Right lung (tissue), 5 donors: ENCODE measurements around the gene TYW1B. TPM values are rescaled to one million over a fixed set of nuclear protein-coding genes. Genes with fewer than 3 reads are reported as not detected.
A peak's percentile ranks its signal among the peaks of the same experiment; 100 is the strongest.
"Not testable (repeated sequence)": the region's sequence is repeated elsewhere in the genome, so short reads cannot be mapped to it uniquely, and the experiment has no call there.

ENCODE experiments used
- DNase-seq, 2 donors: peaks; one replicate each; pipeline ENCODE4 v3.0.0-alpha.2; 2013
- polyA plus RNA-seq, 5 donors: library from polyadenylated mRNA; unstranded; fragments of 120-200 nt; gene quantifications; one replicate each; pipeline versions ENCODE4 v1.2.1 to v1.2.3, GENCODE V29; 2013; ENCODE audit warnings: inconsistent platforms in 1 of 5, low replicate concordance in 1 of 5; ENCODE audit not compliant: insufficient read length in 5 of 5, insufficient read depth in 1 of 5

Gene TYW1B
- polyA plus RNA-seq, 5 donors, result 3.2 to 8.5 (median 7.6) TPM

GRCh38 chr7:72760602-72761001 is 67.4 kb downstream of the TYW1B start:
- DNase-seq, result no peak

DNA sequence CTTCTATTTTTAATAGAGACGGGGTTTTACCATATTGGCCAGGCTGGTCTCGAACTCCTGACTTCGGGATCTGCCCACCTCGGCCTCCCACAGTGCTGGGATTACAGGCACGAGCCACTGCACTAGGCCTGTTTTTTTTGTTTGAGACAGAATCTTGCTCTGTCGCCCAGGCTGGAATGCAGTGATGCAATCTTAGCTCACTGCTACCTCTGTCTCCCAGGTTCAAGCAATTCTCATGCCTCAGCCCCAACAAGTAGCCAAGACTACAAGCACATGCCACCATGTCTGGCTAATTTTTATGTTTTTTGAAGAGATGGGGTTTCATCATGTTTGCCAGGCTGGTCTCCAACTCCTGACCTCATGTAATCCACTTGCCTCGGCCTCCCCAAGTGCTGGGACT is 73.7 kb downstream of the TYW1B start:
- no peak for DNase-seq

GRCh38 chr7:72753781-72754180 is 74.2 kb downstream of the TYW1B start:
- DNase-seq, result no peak

- not testable (repeated sequence) for DNase-seq
Observed at GRCh38 chr7:72753229-72753628, 74.8 kb downstream of the TYW1B start.

- no peak for DNase-seq
Observed at GRCh38 chr7:72751978-72752377, 76.0 kb downstream of the TYW1B start.

- no peak for DNase-seq
Observed at GRCh38 chr7:72751378-72751777, 76.6 kb downstream of the TYW1B start.

GRCh38 chr7:72748649-72749048 is 79.4 kb downstream of the TYW1B start:
- not testable (repeated sequence) for DNase-seq

GRCh38 chr7:72744244-72744926 is 83.6 kb downstream of the TYW1B start:
- peak; percentile 21 to 35 for DNase-seq

DNA sequence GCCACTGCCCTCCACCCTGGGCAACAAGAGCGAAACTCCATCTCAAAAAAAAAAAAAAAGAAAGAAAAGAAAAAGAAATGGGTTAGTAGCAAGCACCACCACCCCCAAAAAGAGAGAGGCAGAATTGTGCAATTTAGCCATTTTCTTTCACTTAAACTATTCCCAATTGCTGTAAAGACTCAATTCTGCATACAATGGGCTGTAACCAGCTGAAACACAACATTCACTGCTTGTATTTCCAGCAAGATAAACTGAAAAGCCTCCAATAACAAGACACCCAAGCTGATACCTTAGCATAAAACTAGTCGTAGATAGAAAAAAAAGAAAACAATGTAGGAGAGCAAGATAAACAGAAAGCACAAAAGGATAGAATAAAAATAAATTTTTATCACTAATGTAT is 84.2 kb downstream of the TYW1B start:
- peak in 1 of 2 donors; percentile 2 for DNase-seq

DNA sequence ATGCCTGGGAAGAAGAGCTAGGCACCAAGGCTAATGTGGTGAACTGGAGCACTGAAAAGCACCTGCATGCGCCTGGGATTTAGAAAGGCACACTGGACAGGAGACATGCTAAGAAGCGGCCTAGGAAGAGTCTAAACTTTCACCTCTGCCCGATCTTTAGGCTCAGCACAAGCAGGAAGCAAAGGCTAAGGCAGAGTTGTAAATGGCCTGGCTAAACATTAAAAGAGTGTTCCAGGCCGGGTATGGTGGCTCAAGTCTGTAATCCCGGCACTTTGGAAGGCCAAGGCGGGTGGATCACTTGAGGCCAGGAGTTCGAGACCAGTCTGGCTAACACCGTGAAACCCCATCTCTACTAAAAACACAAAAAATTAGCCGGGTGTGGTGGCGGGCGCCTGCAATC is 88.3 kb downstream of the TYW1B start:
- not testable (repeated sequence) for DNase-seq

DNA sequence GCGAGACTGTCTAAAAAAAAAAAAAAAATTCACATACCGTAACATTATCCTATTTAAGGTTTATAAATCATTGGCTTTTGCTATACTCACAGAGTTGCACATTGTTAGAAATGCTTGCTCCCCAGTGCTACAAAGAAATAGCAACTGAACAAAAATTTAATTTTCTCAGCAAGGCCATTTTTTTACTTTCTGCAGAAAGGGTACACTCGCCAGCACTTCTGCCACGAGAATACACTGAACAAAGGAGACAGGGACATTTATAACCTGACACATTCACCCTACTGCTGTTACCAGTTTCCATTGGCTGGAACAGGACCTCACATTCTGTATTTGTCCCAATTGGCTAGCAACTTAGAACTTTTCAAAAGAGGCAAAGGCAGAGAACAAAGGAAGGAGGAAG is 92.1 kb downstream of the TYW1B start:
- not testable (repeated sequence) for DNase-seq

DNA sequence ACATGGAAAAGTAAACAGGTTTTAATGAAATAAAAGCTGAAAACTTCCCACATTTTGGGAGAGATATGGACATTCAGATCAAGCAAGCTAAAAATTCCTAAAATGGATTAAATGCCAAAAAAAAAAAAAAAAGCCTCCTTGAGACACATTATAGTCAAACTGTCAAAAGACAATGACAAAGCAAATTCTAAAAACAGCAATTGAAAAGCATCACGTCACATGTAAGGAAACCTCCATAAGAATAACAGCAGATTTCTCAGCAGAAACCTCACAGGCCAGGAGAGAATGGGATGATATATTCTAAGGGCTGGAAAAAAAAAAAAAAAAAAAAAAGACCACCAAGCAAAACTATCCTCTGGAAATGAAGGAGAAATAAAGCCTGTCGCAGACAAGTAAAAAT is 97.2 kb downstream of the TYW1B start:
- DNase-seq, result not testable (repeated sequence)

- not testable (repeated sequence) for DNase-seq
Observed at GRCh38 chr7:72730384-72730783, 97.6 kb downstream of the TYW1B start.

DNA sequence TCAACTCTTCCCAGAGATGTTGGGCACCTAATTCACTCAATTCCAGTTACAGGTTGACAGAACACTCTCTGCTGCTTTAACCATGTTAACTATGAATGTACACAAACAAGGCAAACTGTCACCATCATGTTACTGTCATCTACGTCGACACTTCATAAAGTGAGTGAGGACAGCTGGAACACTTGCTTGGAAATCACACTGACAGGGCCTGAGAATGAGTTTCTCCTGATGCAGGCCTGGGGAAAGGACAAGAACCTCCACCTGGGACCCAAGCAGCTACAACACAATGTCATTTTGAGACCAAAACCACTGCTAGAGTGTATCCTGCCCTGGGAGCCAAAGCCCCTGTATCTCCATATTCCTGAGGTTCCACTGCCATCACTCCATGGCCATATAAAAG is 98.9 kb downstream of the TYW1B start:
- not testable (repeated sequence) for DNase-seq

DNA sequence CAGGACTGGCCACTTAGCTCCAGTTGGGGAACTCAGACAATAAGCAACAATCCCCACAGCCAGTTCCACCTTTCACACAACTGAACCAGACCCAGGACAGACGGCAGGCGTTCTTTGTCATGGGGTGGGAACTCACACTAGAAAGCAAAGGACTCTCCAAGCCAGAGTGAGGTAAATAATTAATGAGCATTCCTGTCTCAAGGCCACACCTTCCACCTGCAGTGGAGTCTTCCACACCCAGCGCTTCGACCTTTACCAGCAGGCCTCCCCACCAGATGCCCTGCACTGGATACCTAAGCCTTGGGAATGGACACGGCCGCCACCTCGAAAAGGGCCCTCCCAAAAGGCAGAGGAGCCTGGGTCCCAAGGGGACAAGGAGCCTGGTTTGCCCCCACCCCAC is 105.3 kb downstream of the TYW1B start:
- not testable (repeated sequence) for DNase-seq

- not testable (repeated sequence) for DNase-seq
Observed at GRCh38 chr7:72720890-72721289, 107.1 kb downstream of the TYW1B start.

DNA sequence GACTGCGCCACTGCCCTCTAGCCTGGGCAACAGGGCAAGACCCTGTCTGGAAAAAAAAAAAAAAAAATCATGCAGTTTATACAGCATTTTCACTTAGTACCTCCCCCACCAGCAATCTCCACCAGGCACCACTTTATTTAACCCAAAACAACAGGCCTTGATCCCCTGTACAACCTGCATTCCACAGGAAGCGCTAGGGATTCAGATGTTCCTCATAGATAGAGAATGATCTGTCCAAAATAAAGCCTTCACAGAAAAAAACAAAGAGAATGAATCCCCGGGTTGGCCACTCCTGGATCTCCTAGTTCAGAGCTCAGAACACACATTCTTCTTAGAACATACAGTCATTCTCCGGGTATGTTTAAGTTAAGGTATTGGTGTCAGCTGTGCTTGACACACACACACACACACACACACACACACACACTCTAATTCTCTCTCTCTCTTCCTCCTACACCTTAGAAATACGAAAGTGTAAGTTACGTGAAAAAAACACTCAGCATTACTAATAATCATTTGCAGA is 110.7 kb downstream of the TYW1B start:
- DNase-seq, result not testable (repeated sequence)

- not testable (repeated sequence) for DNase-seq
Observed at GRCh38 chr7:72711927-72712326, 116.1 kb downstream of the TYW1B start.

- no peak for DNase-seq
Observed at GRCh38 chr7:72710983-72711382, 117.0 kb downstream of the TYW1B start.

GRCh38 chr7:72709909-72710308 is 118.1 kb downstream of the TYW1B start:
- no peak for DNase-seq

DNA sequence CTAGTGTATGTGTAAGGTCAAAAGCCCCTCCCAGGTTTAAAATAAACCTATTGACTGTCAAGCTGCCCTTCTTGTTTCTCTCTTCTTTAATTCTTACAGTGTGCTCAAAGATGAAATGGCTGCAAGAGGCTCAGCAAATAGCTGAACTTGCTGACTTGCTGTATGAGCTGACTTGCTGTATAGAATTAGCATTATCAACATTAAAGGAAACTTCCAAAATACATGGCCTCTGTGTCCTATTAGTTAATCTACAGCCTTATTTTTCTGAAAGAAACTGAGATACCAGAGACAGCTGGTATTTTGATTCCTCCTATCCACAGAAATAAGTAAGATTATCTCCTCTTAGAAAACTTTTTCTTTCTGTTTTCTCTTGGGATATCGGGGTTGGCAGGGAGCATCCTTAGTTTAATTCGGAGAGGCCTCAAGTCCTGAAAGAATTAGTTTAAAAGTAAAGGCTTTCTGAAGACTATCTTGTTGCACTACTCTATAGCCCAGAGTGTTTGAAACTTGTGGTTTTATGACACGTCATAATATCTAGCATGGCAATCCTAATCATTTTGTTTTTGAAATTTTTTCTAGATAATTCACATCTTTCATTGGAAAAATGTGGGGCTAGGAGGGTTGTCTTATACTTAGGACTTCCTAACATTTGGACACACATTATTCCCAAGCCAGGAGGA is 119.5 kb downstream of the TYW1B start:
- not testable (repeated sequence) for DNase-seq

- DNase-seq, result no peak
Observed at GRCh38 chr7:72706521-72706920, 121.5 kb downstream of the TYW1B start.

DNA sequence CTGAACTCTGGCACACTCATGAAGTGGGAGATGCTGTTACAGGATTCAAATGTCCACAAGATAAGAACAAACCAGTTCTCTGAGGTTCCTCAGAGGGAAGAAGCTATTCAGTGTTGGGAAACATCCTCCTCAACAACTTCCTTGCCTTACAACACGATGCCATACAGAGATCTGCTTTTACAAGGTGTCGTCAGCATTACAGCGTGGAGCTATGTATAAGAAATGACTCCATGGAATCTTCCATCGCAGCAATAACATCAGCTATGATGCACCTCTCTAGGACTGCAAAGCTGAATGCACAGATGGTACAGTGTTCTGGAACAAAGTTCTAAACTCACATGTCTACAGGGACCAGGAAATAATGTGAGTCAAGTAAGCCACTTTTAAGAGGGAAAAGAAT is 122.3 kb downstream of the TYW1B start:
- DNase-seq, result not testable (repeated sequence)
